Erythroblast (primary cell): ENCODE measurements around the gene MTNR1A.

Source experiments
- GATA1 ChIP-seq: IDR thresholded peaks from 2 replicates; pipeline ENCODE4 v1.6.1; 2011; ENCODE audit warnings: low read depth, mild to moderate bottlenecking, control low read depth, low read length, moderate library complexity
- POLR2A ChIP-seq: IDR thresholded peaks from 2 replicates; pipeline ENCODE4 v1.6.1; 2011; ENCODE audit warnings: mild to moderate bottlenecking, low read length

- TF ChIP-seq POLR2A (no peak), GATA1 (no peak)
These were observed 67.6 kb downstream of the MTNR1A start for GRCh38 chr4:186487726-186488125.
